Osteocyte (in vitro differentiated cells): ENCODE results near the gene JAZF1. TPM values are rescaled to one million over a fixed set of nuclear protein-coding genes. Genes with fewer than 3 reads are reported as not detected.

Experiments used
- DNase-seq: peaks from one replicate; pipeline ENCODE4 v3.0.0; 2021; ENCODE audit warnings: mixed read lengths; ENCODE audit not compliant: unreplicated experiment; ENCODE audit errors: extremely low spot score
- H3K27ac Mint-ChIP-seq: one replicate; pipeline ENCODE4 v1.8.0; 2021; ENCODE audit warnings: mild to moderate bottlenecking, mixed read lengths; ENCODE audit not compliant: unreplicated experiment
- H3K27me3 Mint-ChIP-seq: one replicate; pipeline ENCODE4 v1.8.0; 2021; ENCODE audit warnings: mixed read lengths; ENCODE audit not compliant: unreplicated experiment
- H3K36me3 Mint-ChIP-seq: one replicate; pipeline ENCODE4 v1.8.0; 2021; ENCODE audit warnings: mixed read lengths; ENCODE audit not compliant: unreplicated experiment
- H3K4me1 Mint-ChIP-seq: one replicate; pipeline ENCODE4 v1.8.0; 2021; ENCODE audit warnings: mixed read lengths; ENCODE audit not compliant: unreplicated experiment
- H3K4me3 Mint-ChIP-seq: one replicate; pipeline ENCODE4 v1.8.0; 2021; ENCODE audit warnings: mild to moderate bottlenecking, moderate library complexity, mixed read lengths; ENCODE audit not compliant: unreplicated experiment
- H3K9me3 Mint-ChIP-seq: one replicate; pipeline ENCODE4 v1.8.0; 2021; ENCODE audit warnings: mixed read lengths; ENCODE audit not compliant: unreplicated experiment
- CTCF ChIP-seq: fragments of 200-600 bp; sonication (generic); IDR thresholded peaks from 2 replicates; pipeline ENCODE4 v1.5.0; 2021; ENCODE audit warnings: antibody characterized with exemption, mild to moderate bottlenecking, moderate library complexity
- total RNA-seq: library from RNA; stranded (reverse); gene quantifications from 2 replicates; pipeline ENCODE4 v1.2.1, GENCODE V29; 2021

JAZF1 gene
- total RNA-seq, 1 donor from 2014 or later: 19.8 TPM

- H3K4me1 Mint-ChIP-seq: peaks cover 7% of the 10 kb centered on the region
- no peak for DNase-seq
- no peaks in the 10 kb centered on the region for H3K9me3 Mint-ChIP-seq
- no peaks in the 10 kb centered on the region for H3K36me3 Mint-ChIP-seq
- H3K4me3 Mint-ChIP-seq: no peak overlapping the region
- H3K27me3 Mint-ChIP-seq: peaks cover 2% of the 10 kb centered on the region
- H3K27ac Mint-ChIP-seq: no peak overlapping the region
- no peak for TF ChIP-seq CTCF
Observed at GRCh38 chr7:28183627-28184026, 3.0 kb upstream of the JAZF1 start.

GRCh38 chr7:28182071-28182471 is 1.5 kb upstream of the JAZF1 start:
- no peaks in the 10 kb centered on the region for H3K9me3 Mint-ChIP-seq
- H3K27me3 Mint-ChIP-seq: no peaks in the 10 kb centered on the region
- H3K36me3 Mint-ChIP-seq: no peaks in the 10 kb centered on the region
- no peak for DNase-seq
- peaks cover 8% of the 10 kb centered on the region for H3K4me1 Mint-ChIP-seq
- H3K4me3 Mint-ChIP-seq: no peak overlapping the region
- TF ChIP-seq CTCF: no peak
- no peak overlapping the region for H3K27ac Mint-ChIP-seq

GRCh38 chr7:28181416-28181815 is 821 bp upstream of the JAZF1 start:
- Mint-ChIP-seq H3K27me3 (no peaks in the 10 kb centered on the region), H3K4me1 (peaks cover 15% of the 10 kb centered on the region), H3K9me3 (no peaks in the 10 kb centered on the region), H3K27ac (peak overlapping the region; percentile 66), H3K36me3 (no peaks in the 10 kb centered on the region), H3K4me3 (peak overlapping the region; percentile 75)
- TF ChIP-seq CTCF: no peak
- DNase-seq: no peak

- H3K27ac Mint-ChIP-seq: no peak overlapping the region
- no peak for TF ChIP-seq CTCF
- no peak for DNase-seq
- no peak overlapping the region for H3K4me3 Mint-ChIP-seq
- H3K4me1 Mint-ChIP-seq: peaks cover 23% of the 10 kb centered on the region
- H3K36me3 Mint-ChIP-seq: no peaks in the 10 kb centered on the region
- H3K27me3 Mint-ChIP-seq: no peaks in the 10 kb centered on the region
- H3K9me3 Mint-ChIP-seq: no peaks in the 10 kb centered on the region
Observed at GRCh38 chr7:28180031-28180363, 598 bp downstream of the JAZF1 start.

GRCh38 chr7:28179120-28180030 is 1.2 kb downstream of the JAZF1 start:
- no peak for DNase-seq
- no peaks in the 10 kb centered on the region for H3K27me3 Mint-ChIP-seq
- H3K4me3 Mint-ChIP-seq: peak overlapping the region; percentile 73
- peak overlapping the region; percentile 46 for H3K27ac Mint-ChIP-seq
- no peak for TF ChIP-seq CTCF
- H3K9me3 Mint-ChIP-seq: no peaks in the 10 kb centered on the region
- H3K36me3 Mint-ChIP-seq: no peaks in the 10 kb centered on the region
- peaks cover 23% of the 10 kb centered on the region for H3K4me1 Mint-ChIP-seq
